Measurements from ENCODE around the gene VKORC1.

Gene VKORC1

GRCh38 chr16:31133046-31133501 lies 38.5 kb upstream of the VKORC1 start:
- no peak for TF ChIP-seq CTCF (IDR thresholded peaks at IDR 0.05; ENCODE audit: low read depth, low read length)
- DNase-seq (ENCODE audit: extremely low read depth, low read depth), result no peak

GRCh38 chr16:31132303-31132979 lies 37.8 kb upstream of the VKORC1 start:
- no peak for TF ChIP-seq CTCF (IDR thresholded peaks at IDR 0.05; ENCODE audit: low read depth, low read length)
- no peak for DNase-seq (ENCODE audit: extremely low read depth, low read depth)

- DNase-seq (ENCODE audit: extremely low read depth, low read depth), result no peak
- TF ChIP-seq CTCF (IDR thresholded peaks at IDR 0.05; ENCODE audit: low read depth, low read length), result no peak
Measured at GRCh38 chr16:31131841-31132271, 37.3 kb upstream of the VKORC1 start.

- TF ChIP-seq CTCF (IDR thresholded peaks at IDR 0.05; ENCODE audit: low read depth, low read length), result no peak
- DNase-seq (ENCODE audit: extremely low read depth, low read depth), result no peak
Measured at GRCh38 chr16:31131416-31131815, 36.8 kb upstream of the VKORC1 start.

GRCh38 chr16:31130899-31131298 lies 36.3 kb upstream of the VKORC1 start:
- TF ChIP-seq CTCF (IDR thresholded peaks at IDR 0.05; ENCODE audit: low read depth, low read length), result no peak
- DNase-seq (ENCODE audit: extremely low read depth, low read depth), result no peak

DNA sequence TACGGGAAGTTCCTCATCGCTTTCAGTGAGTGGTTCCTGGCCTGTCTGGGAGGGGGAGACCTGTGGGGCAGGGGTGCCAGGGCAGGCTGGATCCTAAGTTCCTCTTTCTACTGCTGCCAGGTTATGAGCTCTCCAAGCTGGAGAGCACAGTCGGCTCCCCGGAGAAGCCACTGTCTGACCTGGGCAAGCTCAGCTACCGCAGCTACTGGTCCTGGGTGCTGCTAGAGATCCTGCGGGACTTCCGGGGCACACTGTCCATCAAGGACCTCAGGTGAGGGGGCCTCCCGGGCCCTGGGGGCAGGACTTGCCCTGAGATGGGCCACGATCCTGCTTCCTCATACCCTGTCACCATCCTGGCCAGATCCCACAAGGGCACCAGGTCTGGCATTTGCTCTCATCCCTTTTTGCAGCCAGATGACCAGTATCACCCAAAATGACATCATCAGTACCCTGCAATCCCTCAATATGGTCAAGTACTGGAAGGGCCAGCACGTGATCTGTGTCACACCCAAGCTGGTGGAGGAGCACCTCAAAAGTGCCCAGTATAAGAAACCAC lies 35.8 kb upstream of the VKORC1 start:
- no peak for DNase-seq (ENCODE audit: extremely low read depth, low read depth)
- no peak for TF ChIP-seq CTCF (IDR thresholded peaks at IDR 0.05; ENCODE audit: low read depth, low read length)

- no peak for TF ChIP-seq CTCF (IDR thresholded peaks at IDR 0.05; ENCODE audit: low read depth, low read length)
- DNase-seq (ENCODE audit: extremely low read depth, low read depth), result no peak
Measured at GRCh38 chr16:31129568-31130335, 35.2 kb upstream of the VKORC1 start.
